GM12874 (cell line): Measurements from ENCODE around the gene SEMA4A.

Source experiments
- CTCF ChIP-seq: IDR thresholded peaks from 2 replicates; pipeline ENCODE4 v1.5.1; 2011; ENCODE audit warnings: low read depth, mild to moderate bottlenecking, control low read depth, low read length, moderate library complexity; ENCODE audit not compliant: insufficient read depth

The SEMA4A gene

DNA sequence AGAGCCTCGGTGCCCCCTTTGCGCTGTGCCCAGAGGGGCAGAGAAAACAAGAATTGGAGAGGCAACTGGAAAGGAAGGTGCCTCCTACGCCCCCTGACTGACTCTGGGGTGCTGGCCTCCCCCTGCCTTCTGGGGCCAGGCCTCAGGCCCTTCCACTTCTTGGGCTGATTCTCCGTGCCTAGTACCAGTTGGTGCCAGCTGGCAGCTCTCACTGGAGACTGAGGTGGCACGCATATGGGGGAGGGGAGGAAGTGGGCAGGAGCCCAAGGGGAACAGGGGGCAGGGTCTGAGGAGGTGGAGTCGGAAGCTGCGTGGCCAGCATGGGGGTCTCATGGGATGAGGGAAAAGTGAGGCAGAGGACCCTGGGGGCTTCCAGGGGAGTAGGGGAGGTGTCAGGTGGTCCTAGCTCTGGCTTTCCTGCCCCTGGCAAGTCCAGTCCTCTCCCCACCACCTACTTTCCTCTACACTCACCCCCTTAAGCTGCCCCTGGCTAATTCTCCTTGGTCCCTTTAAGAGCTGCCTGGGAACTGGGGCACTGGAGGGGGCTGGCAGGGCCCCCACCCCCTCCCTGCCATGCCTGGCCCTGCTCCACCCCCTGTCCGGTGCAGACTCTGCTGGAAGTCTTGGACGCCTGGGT lies 6.5 kb upstream of the SEMA4A start:
- TF ChIP-seq CTCF: no peak

GRCh38 chr1:156148216-156148615 lies 5.2 kb upstream of the SEMA4A start:
- no peak for TF ChIP-seq CTCF

DNA sequence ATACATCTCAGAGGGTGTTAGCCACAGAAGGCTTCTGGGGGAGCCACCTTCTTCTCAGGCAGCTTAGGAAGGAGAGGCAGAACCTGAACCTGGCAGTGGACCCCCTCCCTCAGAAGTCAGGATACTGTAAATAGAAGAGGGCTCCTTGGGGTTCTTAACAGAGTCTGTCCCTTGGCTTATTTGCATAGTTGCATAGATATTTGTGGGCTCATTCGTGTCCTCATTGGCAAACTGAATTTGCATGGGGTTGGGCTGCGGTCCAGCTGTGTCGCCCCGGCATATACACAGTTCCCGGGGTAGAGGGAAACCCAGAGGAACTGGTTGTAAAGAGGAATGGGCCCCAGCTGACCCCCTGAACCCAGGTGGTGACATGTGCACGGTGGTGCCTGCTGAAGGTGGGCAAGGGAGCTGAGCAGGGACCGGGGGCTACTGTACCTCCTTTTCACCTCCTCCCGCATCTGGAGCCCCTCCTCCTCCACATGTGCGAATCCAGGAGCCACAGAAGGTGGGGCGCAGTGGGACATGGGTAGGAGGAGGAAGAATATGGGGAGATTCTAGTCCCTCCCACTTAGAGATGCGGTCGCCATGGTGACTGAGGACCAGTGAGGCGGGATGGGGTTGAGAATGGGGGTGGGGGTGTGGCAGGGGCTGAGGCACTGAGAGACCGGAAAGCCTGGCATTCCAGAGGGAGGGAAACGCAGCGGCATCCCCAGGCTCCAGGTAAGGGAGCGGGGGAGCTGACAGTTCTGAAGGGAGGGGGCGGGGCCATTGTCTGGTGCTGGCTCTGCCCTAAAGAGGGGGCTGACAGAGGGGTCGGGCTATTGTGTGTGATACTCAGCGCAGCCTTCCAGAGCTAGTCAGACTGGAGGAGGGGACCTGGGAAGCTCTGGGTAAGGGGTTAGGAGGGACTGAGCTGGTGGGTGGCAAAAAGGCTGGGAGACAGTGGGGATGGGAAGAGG lies 3.7 kb upstream of the SEMA4A start:
- TF ChIP-seq CTCF: no peak

DNA sequence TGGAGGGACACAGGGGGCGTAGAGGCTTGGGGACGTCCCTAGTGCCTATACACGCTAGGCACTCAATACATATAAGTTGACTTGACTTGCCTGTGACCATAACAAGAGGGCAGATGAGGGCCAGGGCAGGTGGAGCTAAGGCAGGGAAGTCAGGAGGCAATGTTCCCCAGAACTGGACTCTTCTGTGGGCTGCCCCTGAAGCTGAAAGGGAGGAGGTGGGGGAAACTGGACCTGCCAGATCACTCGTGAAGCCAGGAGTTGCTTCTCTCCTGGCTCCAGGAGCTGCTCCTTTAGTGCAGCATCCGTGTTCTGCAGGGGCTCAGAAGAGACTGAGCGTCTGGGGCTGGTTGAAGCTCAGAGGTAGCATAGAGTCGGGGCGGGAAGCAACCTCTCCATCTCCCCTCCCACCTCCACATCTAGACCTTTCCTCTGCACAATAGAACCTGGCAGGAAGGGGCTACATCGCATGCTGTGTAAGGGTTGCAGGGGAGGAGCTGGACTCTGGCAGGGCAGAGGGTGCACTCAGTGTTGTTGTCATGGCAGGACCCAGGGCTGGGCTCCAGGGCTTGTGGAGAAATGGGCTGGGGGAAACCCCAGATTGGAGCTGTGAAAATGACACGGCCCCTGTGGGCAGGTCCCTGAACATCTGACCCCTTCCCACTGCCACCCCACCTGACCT lies 2.9 kb upstream of the SEMA4A start:
- no peak for TF ChIP-seq CTCF

DNA sequence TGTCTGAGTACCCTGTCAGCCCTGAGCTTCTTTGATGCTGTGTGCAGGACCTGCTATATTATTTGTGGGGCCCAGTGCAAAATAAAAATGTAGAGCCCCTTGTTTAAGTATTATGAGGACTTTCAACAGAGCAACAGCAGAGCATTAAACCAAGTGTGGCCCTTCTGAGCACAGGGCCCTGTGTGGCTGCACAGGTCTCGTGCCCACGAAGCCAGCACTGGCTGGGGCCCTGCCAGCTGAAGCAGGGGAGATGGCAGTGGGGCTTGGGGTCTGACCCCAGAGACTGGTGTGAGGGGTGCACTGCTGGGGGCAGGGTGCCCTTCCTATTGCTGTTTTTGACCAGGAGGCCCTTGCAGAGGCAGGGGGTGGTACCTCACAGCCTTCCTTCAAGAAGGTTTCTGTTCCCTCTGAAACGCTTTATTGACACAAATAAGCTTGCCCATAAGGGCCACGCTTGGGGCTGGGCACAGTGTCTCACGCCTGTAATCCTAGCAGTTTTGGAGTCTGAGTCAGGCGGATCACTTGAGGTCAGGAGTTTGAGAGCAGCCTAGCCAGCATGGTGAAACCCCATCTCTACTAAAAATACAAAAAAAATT lies 2.2 kb upstream of the SEMA4A start:
- no peak for TF ChIP-seq CTCF

DNA sequence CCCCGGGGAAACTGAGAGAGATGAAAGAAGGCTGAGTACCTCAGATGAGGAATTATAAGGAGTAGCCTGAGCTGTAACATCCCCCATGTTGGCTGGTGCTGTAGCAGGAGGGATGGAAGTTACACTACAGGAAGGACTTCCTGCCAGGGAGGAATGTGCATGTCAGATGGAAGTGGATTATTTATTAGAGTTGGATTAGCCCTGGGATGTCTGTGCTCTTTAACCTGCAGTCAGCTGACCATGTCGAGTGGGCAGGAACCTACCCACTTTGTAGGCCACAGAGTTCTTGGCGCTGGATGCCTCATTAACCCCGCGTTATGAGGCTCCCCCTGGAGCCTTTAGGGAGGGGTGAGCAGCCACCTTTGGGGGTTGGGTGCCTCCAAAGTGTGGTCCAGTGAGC lies 757 bp upstream of the SEMA4A start:
- TF ChIP-seq CTCF: no peak

- no peak for TF ChIP-seq CTCF
Measured at GRCh38 chr1:156154317-156154749, 948 bp downstream of the SEMA4A start.
